Right atrium auricular region (tissue), 2 donors: ENCODE measurements around the gene PTPN1. TPM values are rescaled to one million over a fixed set of nuclear protein-coding genes. Genes with fewer than 3 reads are reported as not detected.

Source experiments
- DNase-seq: peaks from one replicate; pipeline ENCODE4 v3.0.0-alpha.2; 2019; ENCODE audit warnings: low spot score
- H3K27ac ChIP-seq, 2 donors: fragments of 200-600 bp; sonication (generic); 1 replicate in 1 of 2; 2 replicates in 1 of 2; pipeline ENCODE4 v1.5.1; 2016 to 2019
- H3K27me3 ChIP-seq, 2 donors: fragments of 200-600 bp; sonication (generic); one replicate each; pipeline versions ENCODE4 v1.5.1 to v1.6.0; 2017 to 2019
- H3K36me3 ChIP-seq: fragments of 200-600 bp; sonication (generic); one replicate; pipeline ENCODE4 v1.5.1; 2016
- H3K4me1 ChIP-seq, 2 donors: fragments of 200-600 bp; sonication (generic); one replicate each; pipeline versions ENCODE4 v1.5.1 to v1.6.0; 2017 to 2019
- H3K4me3 ChIP-seq, 2 donors: fragments of 200-600 bp; sonication (generic); 1 replicate in 1 of 2; 2 replicates in 1 of 2; pipeline ENCODE4 v1.5.1; 2017 to 2019; ENCODE audit warnings: mild to moderate bottlenecking in 1 of 2, moderate library complexity in 1 of 2
- H3K9me3 ChIP-seq, 2 donors: fragments of 200-600 bp; sonication (generic); one replicate each; pipeline ENCODE4 v1.5.1; 2019
- microRNA counts, 2 donors: library from miRNA; unstranded; fragments of <30 nt; microRNA quantifications; one replicate each; lab custom pipeline; 2016 to 2017
- microRNA-seq, 2 donors: library from miRNA; unstranded; fragments of <30 nt; microRNA quantifications; one replicate each; pipeline ENCODE4, GENCODE V29; 2016 to 2017; ENCODE audit warnings: borderline number of aligned reads in 2 of 2, borderline replicate concordance in 1 of 2
- total RNA-seq, 2 donors: library from RNA; depleted of rRNA; stranded (reverse); fragments of >200 nt; gene quantifications; one replicate each; pipeline ENCODE4 v1.1.0, GENCODE V29; 2016
- TF ChIP-seq, protein P1 (sequence below), 2 donors: fragments of 200-600 bp; sonication (generic); IDR thresholded peaks; one replicate each; pipeline ENCODE4 v1.5.1; 2019; ENCODE audit warnings: antibody characterized with exemption in 2 of 2

PTPN1 gene
- total RNA-seq, 2 donors from 2014 or later = 28.1 to 38.7 TPM

DNA sequence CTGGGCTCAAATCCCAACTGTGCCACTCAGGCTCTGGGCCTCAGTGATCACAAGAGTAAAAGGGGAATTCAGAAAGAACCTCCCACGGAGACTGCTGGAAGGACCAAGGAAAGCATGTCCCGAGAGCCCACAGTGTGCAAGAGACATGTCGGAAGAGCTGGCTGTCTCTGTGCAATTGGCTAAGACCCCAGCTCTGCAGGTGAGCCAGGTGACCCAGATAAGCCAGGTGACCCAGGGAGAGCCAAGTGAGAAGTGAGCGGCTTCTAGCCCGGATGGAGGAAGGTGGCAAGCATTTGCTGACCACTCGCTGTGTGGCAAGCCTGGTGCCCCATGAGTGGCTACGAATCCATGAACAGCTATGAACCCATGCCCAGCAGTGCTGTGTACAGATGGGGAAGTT is 122.1 kb downstream of the PTPN1 start:
- no peak overlapping the region for H3K4me3 ChIP-seq
- no peaks in the 10 kb centered on the region for H3K9me3 ChIP-seq
- no peaks in the 10 kb centered on the region for H3K27me3 ChIP-seq
- no peak overlapping the region for H3K27ac ChIP-seq
- H3K36me3 ChIP-seq = no peaks in the 10 kb centered on the region
- DNase-seq = no peak
- TF ChIP-seq, protein P1, sequence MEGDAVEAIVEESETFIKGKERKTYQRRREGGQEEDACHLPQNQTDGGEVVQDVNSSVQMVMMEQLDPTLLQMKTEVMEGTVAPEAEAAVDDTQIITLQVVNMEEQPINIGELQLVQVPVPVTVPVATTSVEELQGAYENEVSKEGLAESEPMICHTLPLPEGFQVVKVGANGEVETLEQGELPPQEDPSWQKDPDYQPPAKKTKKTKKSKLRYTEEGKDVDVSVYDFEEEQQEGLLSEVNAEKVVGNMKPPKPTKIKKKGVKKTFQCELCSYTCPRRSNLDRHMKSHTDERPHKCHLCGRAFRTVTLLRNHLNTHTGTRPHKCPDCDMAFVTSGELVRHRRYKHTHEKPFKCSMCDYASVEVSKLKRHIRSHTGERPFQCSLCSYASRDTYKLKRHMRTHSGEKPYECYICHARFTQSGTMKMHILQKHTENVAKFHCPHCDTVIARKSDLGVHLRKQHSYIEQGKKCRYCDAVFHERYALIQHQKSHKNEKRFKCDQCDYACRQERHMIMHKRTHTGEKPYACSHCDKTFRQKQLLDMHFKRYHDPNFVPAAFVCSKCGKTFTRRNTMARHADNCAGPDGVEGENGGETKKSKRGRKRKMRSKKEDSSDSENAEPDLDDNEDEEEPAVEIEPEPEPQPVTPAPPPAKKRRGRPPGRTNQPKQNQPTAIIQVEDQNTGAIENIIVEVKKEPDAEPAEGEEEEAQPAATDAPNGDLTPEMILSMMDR (IDR thresholded peaks at IDR 0.05) = no peak
- H3K4me1 ChIP-seq = peaks cover 0 to 18% of the 10 kb centered on the region in 2 donors

DNA sequence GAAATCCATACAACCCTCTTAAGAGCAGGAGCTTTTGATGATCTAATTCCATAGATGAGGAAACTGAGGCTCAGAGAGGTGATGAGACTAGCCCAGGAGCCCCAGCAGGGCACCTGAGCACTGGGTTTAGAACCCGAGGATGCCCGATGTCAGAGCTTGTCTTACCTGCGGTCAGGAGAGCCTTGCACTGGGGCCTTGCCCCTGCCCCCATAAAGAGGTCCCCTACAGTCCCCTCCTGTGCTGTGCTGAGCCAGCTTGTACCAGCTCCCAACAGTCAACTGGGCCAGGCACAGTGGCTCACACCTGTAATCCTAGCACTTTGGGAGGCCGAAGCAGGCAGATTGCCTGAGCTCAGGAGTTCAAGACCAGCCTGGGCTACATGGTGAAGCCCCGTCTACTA is 122.5 kb downstream of the PTPN1 start:
- no peak overlapping the region for H3K27ac ChIP-seq
- no peaks in the 10 kb centered on the region for H3K9me3 ChIP-seq
- no peak overlapping the region for H3K4me3 ChIP-seq
- DNase-seq = no peak
- TF ChIP-seq, protein P1 (IDR thresholded peaks at IDR 0.05) = no peak
- H3K27me3 ChIP-seq = no peaks in the 10 kb centered on the region
- peaks cover 0 to 20% of the 10 kb centered on the region in 2 donors for H3K4me1 ChIP-seq
- no peaks in the 10 kb centered on the region for H3K36me3 ChIP-seq

DNA sequence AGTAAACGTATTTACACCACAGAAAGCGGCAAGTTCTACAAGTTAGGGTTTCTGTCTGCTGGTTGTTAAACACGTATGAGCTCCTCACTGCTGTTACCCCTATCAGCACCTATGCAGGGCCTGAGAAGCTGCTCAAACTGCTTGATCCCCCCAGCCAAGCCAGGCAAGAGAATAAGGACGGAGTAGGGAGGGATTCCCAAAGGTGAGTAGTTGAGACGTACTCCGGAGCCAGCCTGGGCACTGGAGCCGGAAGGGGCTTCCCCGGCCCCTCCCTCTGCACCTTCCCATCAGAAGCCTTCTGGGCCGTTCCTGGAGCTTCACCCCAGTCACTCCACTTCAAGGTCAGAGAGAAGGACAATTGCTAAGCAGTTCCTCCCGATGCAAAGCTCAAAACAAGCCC is 123.2 kb downstream of the PTPN1 start:
- H3K27ac ChIP-seq = no peak overlapping the region
- H3K4me3 ChIP-seq = no peak overlapping the region
- TF ChIP-seq, protein P1 (IDR thresholded peaks at IDR 0.05) = no peak

DNA sequence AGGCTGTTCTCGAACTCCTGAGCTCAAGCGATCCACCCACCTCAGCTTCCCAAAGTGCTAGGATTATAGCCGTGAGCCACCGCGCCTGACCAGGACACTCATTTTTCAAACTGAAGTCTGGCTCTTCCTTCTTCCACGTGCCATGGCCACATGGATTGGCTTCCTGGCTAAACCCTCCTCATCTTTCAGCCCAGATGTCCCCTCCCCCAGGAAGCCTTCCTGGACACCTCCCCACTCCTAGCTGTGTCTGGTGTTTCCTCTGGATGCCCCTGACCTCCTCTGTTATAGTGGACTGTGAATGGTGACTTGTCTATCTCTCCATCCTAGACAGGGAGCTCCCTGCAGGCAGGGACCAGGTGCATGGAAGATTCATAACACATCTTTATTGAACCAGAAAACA is 124.0 kb downstream of the PTPN1 start:
- Histone ChIP-seq H3K9me3 (no peaks in the 10 kb centered on the region), H3K4me3 (no peak overlapping the region), H3K4me1 (peaks cover 0 to 20% of the 10 kb centered on the region in 2 donors), H3K36me3 (no peaks in the 10 kb centered on the region), H3K27me3 (no peaks in the 10 kb centered on the region), H3K27ac (no peak overlapping the region)
- DNase-seq = no peak
- TF ChIP-seq, protein P1 (IDR thresholded peaks at IDR 0.05) = no peak

More for the DNA sequence above, 123.2 kb downstream of the PTPN1 start:
- peaks cover 0 to 20% of the 10 kb centered on the region in 2 donors for H3K4me1 ChIP-seq
- H3K27me3 ChIP-seq = no peaks in the 10 kb centered on the region
- no peak for DNase-seq
- H3K9me3 ChIP-seq = no peaks in the 10 kb centered on the region
- H3K36me3 ChIP-seq = no peaks in the 10 kb centered on the region

MicroRNAs encoded within 50 kb of the gene (microRNA counts, 767-probe panel; counts per million panel counts)
- 0 to 31.0 counts per million in 2 donors for microRNA hsa-miR-645 (lab: Ali Mortazavi, UCI)

Small RNA genes within 50 kb of the gene (microRNA-seq; reads per million reads assigned to microRNA genes)
- 0 reads per million in 2 donors for gene MIR1302-5
- 0 reads per million in 2 donors for gene MIR645

Other genes with a start within 250 kb of the PTPN1 start
- 1 to 10 TPM; 2.9 to 4.7 TPM for gene RIPOR3, start 181.2 kb downstream of the PTPN1 start, total RNA-seq
- 1 to 10 TPM; 4.4 to 5.9 TPM for gene PARD6B, start 221.2 kb downstream of the PTPN1 start, total RNA-seq